GM15510 (cell line): ENCODE data around the gene PTMA.

Source experiments
- POLR2A ChIP-seq: IDR thresholded peaks from 3 replicates; pipeline ENCODE4 v1.6.1; 2011; ENCODE audit warnings: borderline replicate concordance; ENCODE audit not compliant: insufficient read length; ENCODE audit errors: extremely low read depth

The PTMA gene

GRCh38 chr2:231716666-231717280 lies 8.4 kb downstream of the PTMA start:
- no peak for TF ChIP-seq POLR2A

GRCh38 chr2:231717281-231718171 lies 9.2 kb downstream of the PTMA start:
- TF ChIP-seq POLR2A: no peak

- no peak for TF ChIP-seq POLR2A
Measured at GRCh38 chr2:231718799-231719198, 10.5 kb downstream of the PTMA start.

- no peak for TF ChIP-seq POLR2A
Measured at GRCh38 chr2:231720292-231720986, 12.1 kb downstream of the PTMA start.

- TF ChIP-seq POLR2A: no peak
Measured at GRCh38 chr2:231720987-231721966, 13.0 kb downstream of the PTMA start.

GRCh38 chr2:231722721-231723307 lies 14.5 kb downstream of the PTMA start:
- TF ChIP-seq POLR2A: no peak

GRCh38 chr2:231725476-231725875 lies 17.2 kb downstream of the PTMA start:
- no peak for TF ChIP-seq POLR2A

GRCh38 chr2:231726276-231726675 lies 18.0 kb downstream of the PTMA start:
- no peak for TF ChIP-seq POLR2A

GRCh38 chr2:231727621-231728020 lies 19.3 kb downstream of the PTMA start:
- TF ChIP-seq POLR2A: no peak

- TF ChIP-seq POLR2A: no peak
Measured at GRCh38 chr2:231732604-231733003, 24.3 kb downstream of the PTMA start.

- TF ChIP-seq POLR2A: no peak
Measured at GRCh38 chr2:231737761-231738160, 29.4 kb downstream of the PTMA start.

- no peak for TF ChIP-seq POLR2A
Measured at GRCh38 chr2:231743376-231744116, 35.2 kb downstream of the PTMA start.
